ENCODE data around the gene CCDC175.

Gene CCDC175

GRCh38 chr14:59481871-59482540, 94.6 kb downstream of the CCDC175 start:
- peak; percentile 74 for DNase-seq

- no peak for DNase-seq
Measured at GRCh38 chr14:59481407-59481806, 95.2 kb downstream of the CCDC175 start.

- no peak for DNase-seq
Measured at GRCh38 chr14:59480166-59480565, 96.4 kb downstream of the CCDC175 start.

- DNase-seq = no peak
Measured at GRCh38 chr14:59478540-59478939, 98.1 kb downstream of the CCDC175 start.

- no peak for DNase-seq
Measured at GRCh38 chr14:59475709-59476108, 100.9 kb downstream of the CCDC175 start.

DNA sequence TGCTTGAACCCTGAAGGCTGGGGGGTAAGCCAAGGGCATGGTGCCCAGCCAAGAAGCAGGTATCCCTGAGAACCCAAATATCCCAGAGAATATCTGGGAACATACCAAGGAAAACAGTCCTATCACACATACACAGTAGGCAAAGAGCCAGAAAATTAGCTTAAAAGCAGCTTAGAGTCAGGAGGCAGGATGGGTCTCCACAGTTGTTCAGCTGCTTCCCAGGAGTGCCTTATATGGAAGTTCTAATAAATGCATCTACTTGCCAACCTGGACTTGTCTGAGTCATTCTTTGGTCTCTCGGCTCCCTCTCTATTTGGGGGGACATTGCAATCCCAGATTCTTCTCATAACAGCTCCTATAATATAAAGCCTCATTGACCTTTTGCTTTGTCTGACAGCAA, 102.4 kb downstream of the CCDC175 start:
- DNase-seq = peak; percentile 63

GRCh38 chr14:59465316-59466135, 111.1 kb downstream of the CCDC175 start, which contains the start of gene GPR135:
Gene GPR135 (minus strand): TSS chr14:59465380. CDS start chr14:59465226, 154 bp downstream.
- no peak for DNase-seq

- peak; percentile 53 for DNase-seq
Measured at GRCh38 chr14:59464486-59465315, 111.9 kb downstream of the CCDC175 start.

DNA sequence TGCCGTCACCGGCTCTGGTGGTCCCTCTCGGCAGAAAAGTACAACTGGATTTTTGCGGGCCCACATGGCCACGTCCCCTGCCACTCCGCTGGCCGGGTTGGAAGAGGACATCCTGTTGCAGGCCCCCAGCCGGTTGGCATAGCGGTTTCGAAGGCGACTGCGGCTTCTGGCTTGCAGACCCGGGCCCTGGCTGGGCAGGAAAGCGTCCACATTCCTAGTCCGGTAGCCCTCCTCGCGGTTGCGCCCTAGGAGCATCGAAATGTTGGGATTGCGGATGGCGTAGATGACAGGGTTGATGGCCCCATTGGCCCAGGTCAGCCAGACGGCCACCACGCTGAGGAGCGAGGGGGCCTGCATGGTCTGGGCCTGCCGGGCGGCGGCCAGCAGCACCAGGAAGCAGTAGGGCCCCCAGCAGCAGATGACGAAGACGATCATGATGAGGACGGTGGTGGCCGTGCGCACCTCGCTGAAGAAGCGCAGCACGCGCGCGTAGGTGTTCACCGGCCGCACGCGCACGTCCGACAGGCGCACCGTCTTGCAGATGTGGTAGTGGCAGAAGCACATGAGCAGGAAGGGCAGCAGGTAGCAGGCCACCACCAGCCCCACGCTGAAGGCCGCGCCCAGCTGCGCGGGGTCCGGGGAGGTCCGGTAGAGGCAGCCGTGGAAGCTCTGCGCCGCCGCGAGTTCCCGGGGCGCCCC, 112.7 kb downstream of the CCDC175 start:
- DNase-seq = no peak

- DNase-seq = no peak
Measured at GRCh38 chr14:59461891-59462290, 114.7 kb downstream of the CCDC175 start.

DNA sequence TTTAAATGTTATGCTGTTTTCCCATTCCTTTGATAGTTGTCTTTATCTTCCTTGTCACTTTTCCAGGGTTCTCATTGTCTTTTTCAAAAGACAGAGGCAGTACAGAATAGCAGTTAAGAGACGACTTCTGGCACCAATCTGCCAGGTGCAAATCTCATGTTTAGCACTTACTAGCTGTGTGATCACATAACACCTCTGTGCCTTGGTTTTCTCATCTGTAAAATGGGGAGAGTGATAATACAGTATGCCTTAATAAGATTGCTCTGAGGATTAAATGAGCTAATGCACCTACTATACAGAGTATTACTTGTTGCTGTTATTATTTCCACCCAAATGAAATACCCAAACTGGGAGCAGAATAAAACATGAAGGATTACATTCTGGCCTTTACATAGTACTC, 116.2 kb downstream of the CCDC175 start:
- no peak for DNase-seq

DNA sequence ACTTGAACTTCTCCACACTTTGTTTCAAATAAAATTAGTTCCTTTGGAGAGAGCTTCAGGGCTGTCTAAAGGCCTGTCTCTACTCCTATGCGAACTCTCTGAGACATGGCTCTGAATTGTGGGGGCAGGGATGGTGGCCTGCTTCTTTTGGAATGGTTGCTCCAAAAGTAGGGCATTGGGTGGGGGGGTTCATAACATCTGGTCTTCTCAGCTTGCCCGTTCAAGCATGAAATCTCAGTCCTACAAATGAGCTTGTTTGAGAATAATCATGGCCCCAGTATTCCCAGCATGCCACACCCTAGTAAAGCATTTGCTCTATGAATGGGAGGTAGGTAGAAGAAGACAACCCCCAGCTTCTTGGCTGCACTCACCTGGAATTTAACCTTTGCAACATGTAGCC, 118.1 kb downstream of the CCDC175 start:
- DNase-seq = no peak

- DNase-seq = peak; percentile 33
Measured at GRCh38 chr14:59455411-59455810, 121.2 kb downstream of the CCDC175 start.
